Adrenal gland (tissue), 5 donors: Measurements from ENCODE around the gene TRIO.

Source experiments
- POLR2A ChIP-seq, 2 donors: fragments of 450-650 bp; IDR thresholded peaks; one replicate each; pipeline ENCODE4 v1.6.1; 2017; ENCODE audit warnings: antibody characterized with exemption in 2 of 2, mild to moderate bottlenecking in 2 of 2, moderate library complexity in 1 of 2
- TF ChIP-seq, protein P1 (sequence below), 6 experiments: fragments of 450-650 bp in 4 of 6; fragments of 200-600 bp in 2 of 6; sonication (generic) in 1 of 6; IDR thresholded peaks; 1 replicate in 5 of 6; 2 replicates in 1 of 6; pipeline versions ENCODE4 v1.5.1 to v1.8.0; 2016 to 2021; ENCODE audit warnings: antibody characterized with exemption in 6 of 6, mild to moderate bottlenecking in 2 of 6, moderate library complexity in 1 of 6
- donor health status: DM: no; HTN: no; CAD: no.

DNA sequence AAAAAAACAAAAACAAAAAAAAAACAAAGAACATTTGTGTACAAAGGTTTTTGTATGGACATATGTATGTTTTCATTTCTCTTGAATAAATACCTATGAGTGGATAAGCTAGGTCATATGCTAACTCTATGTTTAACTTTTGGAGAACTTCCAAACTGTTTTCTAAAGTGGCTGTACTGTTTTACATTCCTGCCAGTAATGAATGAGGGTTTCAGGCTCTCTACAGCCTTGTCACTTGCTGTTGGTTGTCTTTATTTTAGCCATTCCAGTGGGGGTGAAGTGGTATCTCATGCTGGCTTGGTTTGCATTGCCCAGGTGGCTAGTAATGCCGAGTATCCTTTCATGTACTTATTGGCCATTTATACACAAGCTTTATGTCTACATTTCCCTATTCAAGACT lies 9.1 kb upstream of the TRIO start:
- no peak for TF ChIP-seq POLR2A (IDR thresholded peaks at IDR 0.05)
- TF ChIP-seq, protein P1, sequence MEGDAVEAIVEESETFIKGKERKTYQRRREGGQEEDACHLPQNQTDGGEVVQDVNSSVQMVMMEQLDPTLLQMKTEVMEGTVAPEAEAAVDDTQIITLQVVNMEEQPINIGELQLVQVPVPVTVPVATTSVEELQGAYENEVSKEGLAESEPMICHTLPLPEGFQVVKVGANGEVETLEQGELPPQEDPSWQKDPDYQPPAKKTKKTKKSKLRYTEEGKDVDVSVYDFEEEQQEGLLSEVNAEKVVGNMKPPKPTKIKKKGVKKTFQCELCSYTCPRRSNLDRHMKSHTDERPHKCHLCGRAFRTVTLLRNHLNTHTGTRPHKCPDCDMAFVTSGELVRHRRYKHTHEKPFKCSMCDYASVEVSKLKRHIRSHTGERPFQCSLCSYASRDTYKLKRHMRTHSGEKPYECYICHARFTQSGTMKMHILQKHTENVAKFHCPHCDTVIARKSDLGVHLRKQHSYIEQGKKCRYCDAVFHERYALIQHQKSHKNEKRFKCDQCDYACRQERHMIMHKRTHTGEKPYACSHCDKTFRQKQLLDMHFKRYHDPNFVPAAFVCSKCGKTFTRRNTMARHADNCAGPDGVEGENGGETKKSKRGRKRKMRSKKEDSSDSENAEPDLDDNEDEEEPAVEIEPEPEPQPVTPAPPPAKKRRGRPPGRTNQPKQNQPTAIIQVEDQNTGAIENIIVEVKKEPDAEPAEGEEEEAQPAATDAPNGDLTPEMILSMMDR (IDR thresholded peaks at IDR 0.05): no peak
